NOMO-1 (cell line): ENCODE data around the gene TDP1.
"Not testable (repeated sequence)": the region's sequence is repeated elsewhere in the genome, so short reads cannot be mapped to it uniquely, and the experiment has no call there.

Experiments
- DNase-seq, 2 experiments: peaks; one replicate each; lab custom pipeline; 2025; ENCODE audit not compliant: unreplicated experiment in 2 of 2; lab: John Stamatoyannopoulos, UW

The TDP1 gene

DNA sequence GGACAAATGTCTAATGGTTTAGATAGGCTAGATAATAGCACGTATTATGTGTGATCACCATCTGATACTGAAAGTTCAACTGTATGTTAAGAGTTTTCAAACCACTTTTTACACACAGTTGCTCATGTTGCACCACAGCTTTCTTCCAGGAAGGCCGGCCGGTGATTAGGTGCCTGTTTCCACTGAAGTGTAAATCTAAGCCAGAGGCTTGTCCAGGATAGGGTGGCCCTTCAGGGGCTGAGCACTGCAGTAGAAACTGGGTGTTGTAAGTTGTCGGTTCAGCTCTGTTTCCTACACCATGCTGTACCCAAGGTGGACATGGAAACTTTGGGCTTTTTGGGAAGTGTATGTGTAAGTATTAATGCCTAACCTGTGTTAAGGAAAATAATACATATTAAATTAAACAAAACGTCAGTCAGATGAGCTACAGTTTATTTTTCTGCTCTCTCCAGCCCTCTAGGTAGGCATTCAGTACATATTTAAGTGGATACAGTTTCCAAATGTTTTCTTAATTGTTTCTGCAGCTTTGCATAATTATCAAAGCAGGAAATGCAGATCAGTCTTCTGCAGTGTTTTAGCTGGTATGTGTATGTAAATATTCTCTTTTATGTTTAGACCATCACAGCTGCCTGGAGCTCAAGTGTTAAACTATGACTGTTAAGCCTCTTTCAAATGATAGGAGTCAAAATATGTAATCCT lies 30.9 kb downstream of the TDP1 start:
- DNase-seq, result no peak

DNA sequence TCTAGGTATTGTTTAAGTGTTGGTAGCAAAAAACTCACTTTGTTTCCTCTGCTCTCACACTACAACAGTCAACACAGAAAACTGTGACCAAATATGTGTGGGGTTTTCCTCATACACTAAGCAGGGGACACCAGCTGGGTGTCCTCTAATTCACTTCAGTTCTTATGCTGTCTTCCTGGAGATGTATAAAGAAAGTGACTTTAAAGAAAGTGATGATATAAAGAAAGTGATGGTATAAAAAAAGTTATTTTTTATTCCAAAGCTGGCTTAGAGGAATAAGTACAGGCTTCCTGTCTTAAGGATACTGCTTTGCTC lies 31.4 kb downstream of the TDP1 start:
- no peak for DNase-seq

DNA sequence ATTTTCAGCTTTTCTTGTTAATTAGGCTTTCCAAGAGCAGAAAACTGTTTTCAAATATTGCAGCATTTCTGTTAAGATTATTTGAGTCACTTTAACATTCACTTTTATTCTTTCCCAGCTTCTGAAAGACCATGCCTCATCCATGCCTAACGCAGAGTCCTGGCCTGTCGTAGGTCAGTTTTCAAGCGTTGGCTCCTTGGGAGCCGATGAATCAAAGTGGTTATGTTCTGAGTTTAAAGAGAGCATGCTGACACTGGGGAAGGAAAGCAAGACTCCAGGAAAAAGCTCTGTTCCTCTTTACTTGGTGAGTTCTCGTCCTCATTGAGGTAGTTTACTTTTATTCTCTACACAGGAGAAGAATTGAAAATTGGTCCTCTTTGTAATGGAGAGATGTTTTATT lies 33.1 kb downstream of the TDP1 start:
- DNase-seq, result no peak

DNA sequence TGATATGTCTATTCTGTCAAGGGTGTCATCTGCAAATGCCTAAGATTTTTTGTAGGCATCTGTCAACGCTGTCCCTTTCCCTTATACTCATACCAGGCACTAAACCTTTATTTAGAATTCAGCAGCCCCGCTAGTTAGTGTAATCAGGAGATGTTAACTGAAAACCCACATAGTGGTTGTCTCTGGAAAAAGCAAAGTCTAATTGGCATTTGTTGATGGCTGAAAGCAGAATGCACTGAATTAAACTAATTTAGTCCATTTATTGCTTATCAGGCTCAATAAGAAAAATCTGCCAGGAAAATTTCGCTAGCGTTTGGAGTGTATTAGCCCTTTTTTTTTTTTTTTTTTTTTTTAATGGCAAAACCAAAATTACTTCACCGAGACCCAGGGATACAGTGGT lies 34.5 kb downstream of the TDP1 start:
- no peak for DNase-seq

DNA sequence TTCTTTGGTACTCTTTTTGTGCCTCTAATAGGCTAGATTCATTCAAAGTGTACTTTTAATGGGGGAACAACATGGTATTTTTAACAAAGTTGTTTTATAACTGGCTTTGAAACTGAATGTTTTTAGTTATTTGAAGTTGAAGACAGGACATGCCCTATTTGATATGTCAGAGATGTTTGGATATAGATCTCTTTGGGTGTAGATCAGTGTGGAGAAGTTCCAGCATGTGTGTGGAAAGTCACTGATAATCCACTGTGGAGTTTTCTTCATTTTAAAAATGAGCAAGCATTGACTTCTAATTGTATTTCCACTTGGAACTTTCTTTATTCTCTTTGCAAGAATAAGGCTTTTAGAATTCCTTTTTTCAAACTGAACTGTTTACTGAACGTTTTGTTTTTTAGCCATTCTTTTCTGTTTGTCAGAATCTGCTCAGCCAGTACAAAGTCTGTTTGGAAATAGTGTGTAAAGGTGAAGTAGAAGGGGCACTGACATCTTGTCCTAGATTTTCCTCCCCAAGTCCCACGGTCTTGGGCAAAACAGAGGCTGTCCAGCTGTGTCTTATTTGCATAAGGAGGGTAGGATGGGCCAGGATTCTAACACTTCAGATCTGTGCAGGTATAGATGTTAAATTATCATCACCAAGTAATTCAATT lies 35.0 kb downstream of the TDP1 start:
- no peak for DNase-seq

DNA sequence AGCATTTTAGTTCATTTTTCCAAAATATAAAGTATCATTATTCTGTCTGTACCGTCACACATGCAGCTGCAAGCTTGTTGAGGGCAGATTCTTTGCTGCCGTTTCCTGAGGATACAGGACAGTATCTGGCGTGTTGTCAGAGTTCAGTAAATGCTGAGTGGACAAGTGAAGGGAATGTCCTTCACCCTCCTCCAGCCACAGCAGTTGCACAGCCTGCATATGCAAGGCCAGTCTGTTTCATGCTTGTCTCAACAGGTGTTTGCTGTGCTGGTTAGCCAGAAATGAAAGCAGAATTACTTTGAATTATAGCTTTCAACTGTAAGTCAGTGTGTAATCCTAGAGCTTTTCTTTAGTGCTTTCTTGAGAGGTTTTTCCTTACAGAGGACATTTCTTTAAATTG lies 36.5 kb downstream of the TDP1 start:
- DNase-seq, result no peak

DNA sequence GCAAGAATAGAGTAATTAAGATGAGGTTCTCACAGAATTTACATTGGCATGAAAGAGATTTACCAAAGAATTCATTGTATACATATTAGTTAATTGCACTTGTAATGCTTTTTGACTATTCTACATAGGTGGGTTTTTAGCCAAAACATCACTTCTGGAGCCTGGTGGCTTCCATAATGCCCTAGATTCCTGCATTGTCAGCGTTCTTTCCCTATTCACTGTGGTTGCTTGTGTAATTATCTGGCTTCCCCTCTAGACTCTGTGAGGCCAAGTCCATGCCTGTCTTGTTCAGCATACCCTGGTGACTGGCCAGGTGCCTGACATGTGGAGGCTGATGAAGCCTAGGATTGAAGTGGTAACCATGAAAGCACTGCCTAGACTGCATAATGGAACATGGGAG lies 41.2 kb downstream of the TDP1 start:
- no peak for DNase-seq

DNA sequence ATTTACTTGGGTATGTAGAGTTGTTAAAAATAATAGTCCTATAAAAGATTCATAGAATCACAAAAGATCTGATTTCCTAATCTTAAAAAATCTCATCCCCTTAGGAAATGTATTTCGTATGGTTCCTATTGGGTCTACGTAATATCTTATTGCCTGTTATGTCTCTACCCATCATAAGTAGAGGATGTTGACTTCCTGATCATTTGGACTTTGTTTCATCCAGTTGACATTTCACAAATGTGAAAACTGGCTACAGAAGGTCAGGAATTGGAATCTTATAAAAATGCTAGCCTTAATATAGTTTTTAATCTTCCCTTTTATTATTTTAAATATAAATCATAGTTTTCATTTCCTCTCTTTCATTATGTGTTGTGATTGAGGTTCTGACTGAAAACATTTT lies 45.2 kb downstream of the TDP1 start:
- DNase-seq, result no peak

DNA sequence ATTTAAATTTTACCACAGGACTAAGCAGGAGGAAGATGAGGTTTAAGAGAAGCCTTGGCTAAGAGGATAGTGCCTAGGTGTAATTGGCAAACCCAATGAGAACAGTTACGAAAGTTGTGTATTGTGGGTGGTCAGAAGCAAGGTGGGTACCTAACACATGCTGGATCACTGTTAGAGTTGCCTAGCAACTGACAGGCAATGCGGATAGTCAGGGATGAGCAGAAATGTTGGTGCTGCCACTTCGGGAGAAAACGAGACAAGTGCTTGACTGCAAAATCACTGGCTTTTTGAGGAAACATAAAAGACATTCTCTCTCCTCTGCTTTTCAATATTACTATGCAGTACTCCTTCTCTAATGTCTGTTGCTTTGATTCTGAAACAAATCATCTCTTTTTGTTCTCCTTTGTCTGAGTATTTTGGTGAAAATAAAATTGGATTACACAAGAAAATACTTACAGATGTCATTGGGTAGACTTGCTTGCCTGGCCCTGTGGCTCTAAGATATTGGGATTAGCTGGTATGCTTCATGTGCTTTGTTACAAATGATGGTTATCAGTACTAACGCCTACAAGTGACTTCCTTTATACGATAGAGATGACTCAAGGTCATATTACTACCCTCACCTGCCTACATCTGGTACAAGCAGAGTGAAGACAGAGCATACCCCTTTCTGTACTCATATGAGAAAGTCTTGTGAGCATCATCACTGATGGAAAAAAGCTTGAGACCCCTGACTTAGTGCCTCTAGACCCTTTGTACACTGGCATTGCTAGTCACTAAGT lies 48.0 kb downstream of the TDP1 start:
- DNase-seq, result no peak

DNA sequence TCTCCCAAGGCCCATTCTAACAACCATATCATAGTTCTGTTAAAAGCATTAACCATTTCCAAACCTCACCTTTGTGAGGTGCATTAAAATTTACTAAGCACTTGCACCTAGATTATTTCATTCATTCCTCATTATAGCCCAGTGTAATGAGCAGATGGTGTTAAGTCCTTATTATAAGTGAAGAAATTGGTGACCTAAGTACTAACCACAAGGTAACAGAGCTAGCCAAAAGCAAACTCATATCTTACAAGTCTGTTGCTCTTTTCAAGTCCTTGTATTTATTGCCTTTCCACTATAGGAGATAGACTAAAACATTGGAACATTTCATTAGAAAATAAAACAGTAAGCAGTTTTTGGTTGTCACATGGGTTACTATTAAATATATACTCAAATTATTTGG lies 49.7 kb downstream of the TDP1 start:
- no peak for DNase-seq

DNA sequence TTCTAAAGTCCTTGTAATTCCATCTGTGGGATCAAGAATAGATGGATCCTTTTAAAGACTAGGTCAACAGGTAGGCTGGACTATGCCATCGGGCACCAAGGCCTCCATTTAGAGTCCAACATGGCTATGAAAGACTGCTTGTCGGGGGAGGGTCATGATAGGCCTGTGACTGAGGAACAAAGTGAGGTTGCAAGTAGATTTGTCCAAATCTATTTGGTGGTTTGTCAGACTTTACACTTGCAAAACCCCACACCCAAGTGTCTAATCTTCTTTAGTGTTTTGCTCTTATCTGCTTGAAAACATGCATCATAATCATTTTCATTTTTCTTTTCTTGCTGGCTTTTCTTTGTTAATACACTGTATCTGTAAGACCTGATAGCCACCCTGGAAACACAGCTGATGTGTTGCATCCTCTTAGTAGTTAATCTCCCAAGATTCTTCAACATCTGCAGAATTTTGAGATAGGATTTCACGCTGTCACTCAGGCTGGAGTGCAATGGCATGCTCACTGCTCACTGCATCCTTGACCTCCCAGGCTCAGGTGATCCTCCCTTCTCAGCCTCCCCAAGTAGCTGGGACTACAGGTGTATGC lies 50.3 kb downstream of the TDP1 start:
- DNase-seq, result no peak

DNA sequence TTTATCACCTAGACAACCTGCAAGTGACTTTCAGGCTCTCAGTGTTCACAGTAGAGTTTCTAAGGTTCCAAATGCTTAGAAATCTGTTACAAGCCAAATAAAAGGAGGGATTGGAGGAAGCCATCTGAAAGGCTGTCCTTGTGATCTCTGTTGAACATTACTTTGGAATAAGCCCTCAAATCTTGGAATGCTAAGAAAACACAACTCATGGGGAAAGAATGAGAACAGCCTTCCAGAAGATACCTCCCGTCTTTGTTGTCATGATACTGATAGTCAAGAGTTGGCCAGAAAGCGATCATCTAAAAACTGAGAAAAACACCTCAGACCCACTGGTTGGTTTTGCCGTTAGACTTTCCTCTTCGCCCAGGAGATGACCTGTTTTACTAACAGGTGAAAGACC lies 61.6 kb downstream of the TDP1 start:
- DNase-seq, result no peak

DNA sequence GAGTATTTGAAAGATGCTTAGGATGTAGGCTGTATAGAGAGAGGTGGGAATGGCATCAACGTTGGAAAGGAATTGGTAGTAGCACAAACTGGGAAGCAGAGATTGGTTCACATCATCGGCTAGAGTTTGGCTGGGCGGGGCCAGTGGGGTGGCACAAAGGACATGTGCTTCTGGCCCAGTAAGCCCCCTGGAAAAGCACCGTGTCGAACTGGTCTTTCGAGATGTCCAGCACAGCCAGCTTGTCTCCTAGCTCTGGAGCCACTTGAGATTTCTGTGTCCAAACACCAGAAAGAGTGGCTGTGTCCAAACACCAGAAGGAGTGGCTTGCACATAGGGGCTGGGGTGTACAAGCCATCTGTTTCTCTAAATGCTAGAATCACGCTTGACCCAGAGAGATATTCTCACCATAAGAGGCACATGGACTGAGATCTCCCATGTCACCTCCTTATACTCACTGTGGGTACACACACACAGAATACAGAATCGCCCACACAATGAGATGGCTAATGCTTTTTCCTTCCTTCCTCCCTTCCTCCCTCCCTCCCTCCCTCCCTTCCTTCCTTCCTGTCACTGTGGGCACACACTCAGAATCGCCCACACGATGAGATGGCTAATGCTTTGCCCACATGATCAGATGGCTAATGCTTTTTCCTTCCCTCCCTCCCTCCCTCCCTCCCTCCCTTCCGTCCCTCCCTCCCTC lies 64.2 kb downstream of the TDP1 start:
- DNase-seq, result no peak

DNA sequence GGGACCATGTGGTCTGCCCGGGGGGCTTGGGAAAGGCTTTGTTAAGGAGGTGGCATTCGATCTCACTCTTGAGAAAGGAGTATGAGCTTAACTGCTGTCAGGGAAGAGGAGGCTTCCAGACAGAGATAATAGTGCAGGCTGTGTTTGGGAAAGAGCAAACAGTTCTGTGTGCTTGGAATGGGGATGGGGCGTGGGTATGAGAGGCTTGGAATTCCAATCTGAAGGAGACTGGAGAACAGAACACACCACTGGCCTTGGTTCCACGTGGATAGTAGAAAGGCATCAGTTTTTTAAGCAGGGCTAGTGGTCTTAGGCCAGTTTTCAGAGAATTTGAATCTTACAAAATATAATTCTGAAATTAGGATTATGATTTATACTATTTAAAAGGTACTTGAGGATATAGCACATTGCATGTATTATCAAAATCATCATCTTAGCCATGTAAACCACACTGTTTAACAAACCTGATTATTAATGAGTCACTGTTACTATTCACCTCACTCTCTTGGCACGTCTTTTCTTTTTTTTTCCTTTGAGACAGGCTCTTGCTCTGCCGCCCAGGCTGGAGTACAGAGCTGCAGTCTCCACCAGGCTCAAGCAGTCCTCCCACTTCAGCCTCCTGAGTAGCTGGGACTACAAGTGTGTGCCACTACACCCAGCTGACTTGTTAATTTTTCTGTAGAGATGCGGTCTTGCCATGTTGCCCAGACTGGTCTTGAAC lies 67.6 kb downstream of the TDP1 start:
- no peak for DNase-seq

DNA sequence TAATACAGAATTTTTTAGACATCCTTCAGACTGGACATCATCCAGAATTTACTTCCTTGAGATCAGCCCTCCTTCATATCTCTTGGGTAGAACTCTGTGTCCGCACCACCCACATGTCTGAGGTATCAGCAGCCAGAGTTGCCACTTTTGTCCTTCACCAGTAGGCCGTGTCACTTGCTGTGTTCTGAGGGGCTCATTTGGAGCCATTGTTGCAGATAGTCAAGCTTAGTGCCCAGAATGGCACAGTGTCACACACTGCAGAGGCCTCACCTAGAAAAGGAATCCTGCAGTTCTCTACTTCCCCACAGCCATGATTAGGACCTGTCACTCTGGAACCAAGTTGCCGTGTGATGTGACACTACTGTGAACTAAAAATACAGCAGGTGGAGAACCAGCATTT lies 69.2 kb downstream of the TDP1 start:
- DNase-seq, result no peak

DNA sequence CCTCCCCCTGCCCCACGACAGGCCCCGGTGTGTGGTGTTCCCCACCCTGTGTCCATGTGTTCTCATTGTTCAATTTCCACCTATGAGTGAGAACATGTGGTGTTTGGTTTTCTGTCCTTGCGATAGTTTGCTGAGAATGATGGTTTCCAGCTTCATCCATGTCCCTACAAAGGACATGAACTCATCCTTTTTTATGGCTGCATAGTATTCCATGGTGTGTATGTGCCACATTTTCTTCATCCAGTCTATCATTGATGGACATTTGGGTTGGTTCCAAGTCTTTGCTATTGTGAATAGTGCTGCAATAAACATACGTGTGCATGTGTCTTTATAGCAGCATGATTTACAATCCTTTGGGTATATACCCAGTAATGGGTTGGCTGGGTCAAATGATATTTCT lies 70.9 kb downstream of the TDP1 start:
- not testable (repeated sequence) for DNase-seq

DNA sequence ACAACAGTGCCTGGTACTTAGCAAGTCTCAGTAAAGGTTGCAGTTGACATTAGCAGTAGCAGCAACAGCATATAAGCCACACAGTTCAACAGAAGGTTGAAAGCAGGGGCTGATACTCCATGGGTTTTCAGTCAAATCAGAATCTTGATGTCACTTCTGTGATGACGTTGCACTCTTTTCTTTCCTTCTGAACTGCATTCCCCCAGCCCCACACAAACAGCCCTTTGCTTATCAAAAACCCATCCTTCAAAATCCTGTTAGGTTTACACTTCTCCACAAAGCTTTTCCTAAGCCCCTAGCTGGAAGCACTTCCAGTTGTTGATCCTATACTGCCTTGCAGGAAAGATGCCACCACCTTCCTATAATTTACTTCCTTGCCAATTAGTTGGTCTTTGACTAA lies 72.1 kb downstream of the TDP1 start:
- no peak for DNase-seq

DNA sequence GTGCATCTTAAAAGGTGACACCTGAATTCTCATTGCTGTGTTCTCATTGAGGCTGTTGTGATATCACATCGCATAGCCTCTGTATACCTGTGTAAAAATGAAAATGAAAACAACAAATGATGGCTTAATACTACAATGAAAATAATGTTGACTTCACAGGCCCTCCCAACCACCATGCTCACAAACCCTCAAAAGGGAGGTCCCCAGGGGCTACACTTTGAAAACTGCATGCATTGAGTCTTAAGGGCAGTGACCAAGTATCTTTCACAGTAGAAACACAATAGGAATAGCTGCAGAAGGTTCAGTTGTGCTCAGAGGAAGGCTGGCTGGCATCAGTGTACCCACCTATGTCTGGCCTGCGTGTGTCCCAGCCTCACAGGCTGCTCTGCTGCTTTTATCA lies 78.4 kb downstream of the TDP1 start:
- no peak for DNase-seq

DNA sequence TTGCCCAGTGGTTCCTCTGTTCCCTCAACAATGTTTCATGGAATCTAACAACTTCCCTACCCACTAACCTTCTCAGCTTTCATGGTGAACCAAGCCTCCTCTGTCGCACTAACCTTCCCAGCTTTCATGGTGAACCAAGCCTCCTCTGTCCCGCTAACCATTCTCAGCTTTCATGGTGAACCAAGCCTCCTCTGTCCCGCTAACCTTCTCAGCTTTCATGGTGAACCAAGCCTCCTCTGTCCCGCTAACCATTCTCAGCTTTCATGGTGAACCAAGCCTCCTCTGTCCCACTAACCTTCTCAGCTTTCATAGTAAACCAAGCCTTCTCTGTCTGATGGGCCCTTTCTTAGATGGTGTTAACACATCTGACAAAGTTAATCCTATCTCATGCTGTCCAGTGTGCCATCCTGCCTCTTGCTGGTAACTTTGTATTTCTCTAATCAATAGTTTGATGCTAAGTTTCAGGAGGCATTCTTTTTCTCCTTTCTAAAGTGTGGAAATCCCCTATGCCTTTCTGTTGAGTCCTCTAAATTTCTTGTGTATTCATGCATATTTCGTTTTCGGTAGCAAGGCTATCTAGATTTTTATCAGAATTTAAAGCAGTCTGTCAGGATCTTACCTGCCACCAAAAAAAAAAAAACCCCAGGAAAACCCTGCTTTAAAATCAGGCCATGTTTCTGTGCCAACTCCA lies 79.3 kb downstream of the TDP1 start:
- DNase-seq, result no peak
